ENCODE results near the gene RABEPK. TPM values are rescaled to one million over a fixed set of nuclear protein-coding genes. Genes with fewer than 3 reads are reported as not detected.
"Not testable (repeated sequence)": the region's sequence is repeated elsewhere in the genome, so short reads cannot be mapped to it uniquely, and the experiment has no call there.

Gene RABEPK
- total RNA-seq, 1 donor from 2014 or later = 20.5 TPM

GRCh38 chr9:125235804-125236519 lies 35.6 kb downstream of the RABEPK start:
- Mint-ChIP-seq H3K27me3 (ENCODE audit: low read depth) (no peaks in the 10 kb centered on the region), H3K4me1 (peaks cover 49% of the 10 kb centered on the region), H3K36me3 (peaks cover 46% of the 10 kb centered on the region), H3K4me3 (peak overlapping the region; percentile 42), H3K27ac (peak overlapping the region; percentile 69), H3K9me3 (no peaks in the 10 kb centered on the region)
- DNase-seq (ENCODE audit: low spot score in 2 of 2, unreplicated experiment in 2 of 2) = no peak
- TF ChIP-seq, protein P1, sequence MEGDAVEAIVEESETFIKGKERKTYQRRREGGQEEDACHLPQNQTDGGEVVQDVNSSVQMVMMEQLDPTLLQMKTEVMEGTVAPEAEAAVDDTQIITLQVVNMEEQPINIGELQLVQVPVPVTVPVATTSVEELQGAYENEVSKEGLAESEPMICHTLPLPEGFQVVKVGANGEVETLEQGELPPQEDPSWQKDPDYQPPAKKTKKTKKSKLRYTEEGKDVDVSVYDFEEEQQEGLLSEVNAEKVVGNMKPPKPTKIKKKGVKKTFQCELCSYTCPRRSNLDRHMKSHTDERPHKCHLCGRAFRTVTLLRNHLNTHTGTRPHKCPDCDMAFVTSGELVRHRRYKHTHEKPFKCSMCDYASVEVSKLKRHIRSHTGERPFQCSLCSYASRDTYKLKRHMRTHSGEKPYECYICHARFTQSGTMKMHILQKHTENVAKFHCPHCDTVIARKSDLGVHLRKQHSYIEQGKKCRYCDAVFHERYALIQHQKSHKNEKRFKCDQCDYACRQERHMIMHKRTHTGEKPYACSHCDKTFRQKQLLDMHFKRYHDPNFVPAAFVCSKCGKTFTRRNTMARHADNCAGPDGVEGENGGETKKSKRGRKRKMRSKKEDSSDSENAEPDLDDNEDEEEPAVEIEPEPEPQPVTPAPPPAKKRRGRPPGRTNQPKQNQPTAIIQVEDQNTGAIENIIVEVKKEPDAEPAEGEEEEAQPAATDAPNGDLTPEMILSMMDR (IDR thresholded peaks at IDR 0.05; ENCODE audit: unreplicated experiment) = no peak

DNA sequence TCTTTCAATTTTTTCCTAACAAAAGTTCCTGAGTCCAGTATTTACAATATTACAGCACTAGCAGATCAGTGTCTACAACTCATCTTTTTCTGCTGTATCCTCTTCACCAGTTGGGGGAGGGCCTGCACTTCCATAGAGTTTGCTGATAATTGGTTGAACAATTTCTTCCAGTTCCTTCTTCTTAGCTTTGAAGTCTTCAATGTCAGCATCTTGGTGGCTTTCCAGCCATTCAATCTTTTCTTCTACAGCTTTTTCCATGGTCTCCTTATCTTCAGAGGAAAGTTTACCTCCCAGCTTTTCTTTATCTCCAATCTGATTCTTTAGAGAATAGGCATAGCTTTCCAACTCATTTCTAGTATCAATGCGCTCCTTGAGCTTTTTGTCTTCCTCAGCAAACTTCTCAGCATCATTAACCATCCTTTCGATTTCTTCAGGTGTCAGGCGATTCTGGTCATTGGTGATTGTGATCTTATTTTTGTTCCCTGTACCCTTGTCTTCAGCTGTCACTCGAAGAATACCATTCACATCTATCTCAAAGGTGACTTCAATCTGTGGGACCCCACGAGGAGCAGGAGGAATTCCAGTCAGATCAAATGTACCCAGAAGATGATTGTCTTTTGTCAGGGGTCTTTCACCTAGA lies 36.3 kb downstream of the RABEPK start:
- not testable (repeated sequence) for H3K27me3 Mint-ChIP-seq (ENCODE audit: low read depth); DNase-seq (ENCODE audit: low spot score in 2 of 2, unreplicated experiment in 2 of 2); H3K9me3 Mint-ChIP-seq
- Mint-ChIP-seq H3K27ac (peak overlapping the region; percentile 10), H3K36me3 (peaks cover 46% of the 10 kb centered on the region), H3K4me1 (peaks cover 49% of the 10 kb centered on the region), H3K4me3 (peak overlapping the region; percentile 42)

- H3K36me3 Mint-ChIP-seq = peaks cover 41% of the 10 kb centered on the region
- H3K4me1 Mint-ChIP-seq = peaks cover 54% of the 10 kb centered on the region
- no peaks in the 10 kb centered on the region for H3K9me3 Mint-ChIP-seq
- no peaks in the 10 kb centered on the region for H3K27me3 Mint-ChIP-seq (ENCODE audit: low read depth)
- DNase-seq (ENCODE audit: low spot score in 2 of 2, unreplicated experiment in 2 of 2) = no peak
- peak overlapping the region; percentile 64 for H3K27ac Mint-ChIP-seq
- peak overlapping the region; percentile 90 for H3K4me3 Mint-ChIP-seq
- TF ChIP-seq, protein P1 (IDR thresholded peaks at IDR 0.05; ENCODE audit: unreplicated experiment) = no peak
These were observed 38.0 kb downstream of the RABEPK start for GRCh38 chr9:125238127-125238914.

- H3K36me3 Mint-ChIP-seq = peaks cover 37% of the 10 kb centered on the region
- no peaks in the 10 kb centered on the region for H3K9me3 Mint-ChIP-seq
- H3K27ac Mint-ChIP-seq = peak overlapping the region; percentile 27
- H3K4me1 Mint-ChIP-seq = peaks cover 54% of the 10 kb centered on the region
- no peaks in the 10 kb centered on the region for H3K27me3 Mint-ChIP-seq (ENCODE audit: low read depth)
- TF ChIP-seq, protein P1 (IDR thresholded peaks at IDR 0.05; ENCODE audit: unreplicated experiment) = no peak
- peak overlapping the region; percentile 90 for H3K4me3 Mint-ChIP-seq
- DNase-seq (ENCODE audit: low spot score in 2 of 2, unreplicated experiment in 2 of 2) = no peak
These were observed 38.6 kb downstream of the RABEPK start for GRCh38 chr9:125238915-125239446.

DNA sequence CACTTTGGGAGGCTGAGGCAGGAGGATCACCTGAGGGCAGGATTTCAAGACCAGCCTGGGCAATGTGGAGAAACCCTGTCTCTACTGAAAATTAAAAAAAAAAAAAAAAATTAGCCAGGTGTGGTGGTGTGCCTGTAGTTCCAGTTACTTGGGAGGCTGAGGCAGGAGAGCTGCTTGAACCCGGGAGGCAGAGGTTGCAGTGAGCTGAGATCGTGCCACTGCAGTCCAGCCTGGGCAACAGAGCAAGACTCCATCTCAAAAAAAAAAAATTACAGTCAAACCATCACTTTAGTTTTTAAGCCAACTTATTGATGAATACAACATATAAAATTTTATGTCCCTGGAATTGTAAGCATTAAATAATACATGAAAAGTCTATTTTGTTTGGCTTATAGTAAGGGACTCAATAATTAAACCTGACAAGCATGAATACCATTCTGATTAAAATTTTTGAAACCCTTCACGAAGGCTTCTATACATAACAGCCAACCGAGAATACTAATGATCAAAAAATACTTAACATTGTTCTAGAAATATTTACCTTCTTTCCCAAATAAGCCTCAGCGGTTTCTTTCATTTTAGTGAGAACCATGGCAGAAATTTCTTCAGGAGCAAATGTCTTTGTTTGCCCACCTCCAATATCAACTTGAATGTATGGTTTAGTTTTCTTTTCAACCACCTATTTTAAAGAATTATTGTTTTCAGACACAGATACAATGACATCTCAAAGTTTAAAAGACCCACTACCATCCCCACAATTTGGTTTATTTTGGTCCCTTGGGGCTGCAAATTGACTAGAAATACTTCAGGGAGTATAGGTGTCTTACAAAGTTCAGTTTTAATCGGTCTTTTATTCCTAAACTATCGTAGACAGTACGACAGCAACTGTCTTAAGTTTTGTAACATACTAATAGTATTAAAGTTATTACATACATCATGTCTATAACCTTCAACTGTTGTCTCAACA lies 39.6 kb downstream of the RABEPK start:
- Mint-ChIP-seq H3K36me3 (peaks cover 37% of the 10 kb centered on the region), H3K9me3 (no peaks in the 10 kb centered on the region), H3K4me3 (peak overlapping the region; percentile 90), H3K27ac (peak overlapping the region; percentile 98), H3K27me3 (ENCODE audit: low read depth) (no peaks in the 10 kb centered on the region), H3K4me1 (peaks cover 54% of the 10 kb centered on the region)
- TF ChIP-seq, protein P1 (IDR thresholded peaks at IDR 0.05; ENCODE audit: unreplicated experiment) = no peak
- DNase-seq (ENCODE audit: low spot score in 2 of 2, unreplicated experiment in 2 of 2) = no peak

All from mesothelial cell of epicardium (in vitro differentiated cells).